ENCODE data around the gene MIA. TPM values are rescaled to one million over a fixed set of nuclear protein-coding genes. Genes with fewer than 3 reads are reported as not detected.

Gene MIA
- total and polyA plus RNA-seq, 9 of the 15 experiments (the other 6 are each of a cell fraction or from before 2014, with no cell fraction given), result 0.21 TPM; not detected in 8

DNA sequence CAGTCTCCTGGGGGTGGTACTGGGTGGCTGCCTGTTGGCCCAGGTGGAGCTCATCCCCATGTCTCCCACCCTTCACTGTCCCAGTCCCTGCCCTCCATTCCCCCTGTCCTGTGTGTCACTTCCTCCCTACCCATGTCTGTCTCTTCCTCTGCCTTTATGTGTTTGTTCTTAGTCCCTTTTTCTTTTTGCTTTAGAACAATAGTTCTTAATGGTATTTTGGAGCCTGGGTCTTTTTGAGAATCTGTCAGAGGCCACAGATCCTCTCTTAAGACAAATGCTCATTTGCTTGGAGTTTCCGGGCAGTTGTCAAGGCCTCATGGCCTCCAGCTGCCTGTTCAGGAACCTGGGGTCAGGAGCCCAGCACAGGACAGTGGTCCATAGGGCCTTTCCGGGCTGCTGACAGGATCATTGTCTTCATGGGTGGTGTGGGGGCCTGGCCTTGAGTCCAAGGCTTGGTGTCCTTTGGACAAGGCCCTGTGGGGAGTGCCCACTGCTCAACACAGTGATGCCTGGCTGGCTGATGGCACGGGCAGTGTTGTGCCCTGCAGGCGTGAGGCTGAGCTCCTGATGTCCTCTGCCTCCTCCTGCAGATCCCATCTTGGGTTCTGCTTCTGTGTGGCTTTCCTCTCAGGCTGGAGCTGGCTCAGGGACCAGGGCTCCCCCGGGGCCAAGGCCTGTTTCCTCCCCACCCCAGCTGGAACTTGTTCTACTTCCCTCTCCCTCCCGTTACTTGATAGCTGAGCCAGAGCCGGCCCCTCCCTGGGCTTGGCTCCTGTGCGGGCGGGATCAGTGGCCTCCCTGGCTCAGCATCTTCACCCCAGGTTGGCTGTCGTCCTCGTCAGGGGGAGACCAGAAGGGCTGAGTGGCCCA lies 27.2 kb downstream of the MIA start (continued):
- TF ChIP-seq, protein P1, sequence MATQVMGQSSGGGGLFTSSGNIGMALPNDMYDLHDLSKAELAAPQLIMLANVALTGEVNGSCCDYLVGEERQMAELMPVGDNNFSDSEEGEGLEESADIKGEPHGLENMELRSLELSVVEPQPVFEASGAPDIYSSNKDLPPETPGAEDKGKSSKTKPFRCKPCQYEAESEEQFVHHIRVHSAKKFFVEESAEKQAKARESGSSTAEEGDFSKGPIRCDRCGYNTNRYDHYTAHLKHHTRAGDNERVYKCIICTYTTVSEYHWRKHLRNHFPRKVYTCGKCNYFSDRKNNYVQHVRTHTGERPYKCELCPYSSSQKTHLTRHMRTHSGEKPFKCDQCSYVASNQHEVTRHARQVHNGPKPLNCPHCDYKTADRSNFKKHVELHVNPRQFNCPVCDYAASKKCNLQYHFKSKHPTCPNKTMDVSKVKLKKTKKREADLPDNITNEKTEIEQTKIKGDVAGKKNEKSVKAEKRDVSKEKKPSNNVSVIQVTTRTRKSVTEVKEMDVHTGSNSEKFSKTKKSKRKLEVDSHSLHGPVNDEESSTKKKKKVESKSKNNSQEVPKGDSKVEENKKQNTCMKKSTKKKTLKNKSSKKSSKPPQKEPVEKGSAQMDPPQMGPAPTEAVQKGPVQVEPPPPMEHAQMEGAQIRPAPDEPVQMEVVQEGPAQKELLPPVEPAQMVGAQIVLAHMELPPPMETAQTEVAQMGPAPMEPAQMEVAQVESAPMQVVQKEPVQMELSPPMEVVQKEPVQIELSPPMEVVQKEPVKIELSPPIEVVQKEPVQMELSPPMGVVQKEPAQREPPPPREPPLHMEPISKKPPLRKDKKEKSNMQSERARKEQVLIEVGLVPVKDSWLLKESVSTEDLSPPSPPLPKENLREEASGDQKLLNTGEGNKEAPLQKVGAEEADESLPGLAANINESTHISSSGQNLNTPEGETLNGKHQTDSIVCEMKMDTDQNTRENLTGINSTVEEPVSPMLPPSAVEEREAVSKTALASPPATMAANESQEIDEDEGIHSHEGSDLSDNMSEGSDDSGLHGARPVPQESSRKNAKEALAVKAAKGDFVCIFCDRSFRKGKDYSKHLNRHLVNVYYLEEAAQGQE (IDR thresholded peaks at IDR 0.05; ENCODE audit: borderline replicate concordance), result peak; percentile 49
- TF ChIP-seq, protein P1 (CRISPR knock-in tag; IDR thresholded peaks at IDR 0.05; ENCODE audit: low read depth), result no peak
- TF ChIP-seq, protein P2, sequence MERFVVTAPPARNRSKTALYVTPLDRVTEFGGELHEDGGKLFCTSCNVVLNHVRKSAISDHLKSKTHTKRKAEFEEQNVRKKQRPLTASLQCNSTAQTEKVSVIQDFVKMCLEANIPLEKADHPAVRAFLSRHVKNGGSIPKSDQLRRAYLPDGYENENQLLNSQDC (CRISPR knock-in tag; IDR thresholded peaks at IDR 0.05), result no peak
- TF ChIP-seq SPI1 (IDR thresholded peaks at IDR 0.05; ENCODE audit: borderline replicate concordance, low read depth, low read length) (peak; percentile 55; the same call in 1 of the 2 replicates), ZNF324 (CRISPR knock-in tag; IDR thresholded peaks at IDR 0.05) (no peak), PHF8 (IDR thresholded peaks at IDR 0.05; ENCODE audit: borderline replicate concordance, low read length) (no peak), ZKSCAN1 (IDR thresholded peaks at IDR 0.05; ENCODE audit: low read depth, low read length) (no peak)
- TF ChIP-seq, protein P3, sequence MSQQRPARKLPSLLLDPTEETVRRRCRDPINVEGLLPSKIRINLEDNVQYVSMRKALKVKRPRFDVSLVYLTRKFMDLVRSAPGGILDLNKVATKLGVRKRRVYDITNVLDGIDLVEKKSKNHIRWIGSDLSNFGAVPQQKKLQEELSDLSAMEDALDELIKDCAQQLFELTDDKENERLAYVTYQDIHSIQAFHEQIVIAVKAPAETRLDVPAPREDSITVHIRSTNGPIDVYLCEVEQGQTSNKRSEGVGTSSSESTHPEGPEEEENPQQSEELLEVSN (IDR thresholded peaks at IDR 0.05; ENCODE audit: borderline replicate concordance in 1 of 2, extremely low read depth in 1 of 2, insufficient read depth in 1 of 2, insufficient read length in 1 of 2, low read depth in 1 of 2, low read length in 1 of 2, poor library complexity in 1 of 2, severe bottlenecking in 1 of 2), result peak in 1 of 2 experiments; percentile 19

Measured in K562 (cell line).